H1 (cell line): ENCODE data around the gene SOX8. TPM values are rescaled to one million over a fixed set of nuclear protein-coding genes. Genes with fewer than 3 reads are reported as not detected.

Source experiments
- CHD2 ChIP-seq: IDR thresholded peaks from 2 replicates; pipeline ENCODE4 v1.6.1; 2012; ENCODE audit warnings: low read length, improper control_type of control experiment
- CREB1 ChIP-seq: IDR thresholded peaks from 2 replicates; pipeline ENCODE4 v1.6.1; 2012; ENCODE audit warnings: inconsistent platforms
- EZH2 ChIP-seq: fragments of 200-600 bp; sonication (generic); IDR thresholded peaks from 2 replicates; pipeline ENCODE4 v1.7.1; 2012; ENCODE audit warnings: low read depth, mild to moderate bottlenecking, moderate library complexity, low read length, inconsistent platforms; ENCODE audit not compliant: severe bottlenecking
- JUND ChIP-seq: IDR thresholded peaks from 2 replicates; pipeline ENCODE4 v1.6.1; 2011; ENCODE audit warnings: mild to moderate bottlenecking, improper control_type of control experiment, low read length
- MAFK ChIP-seq: IDR thresholded peaks from 2 replicates; pipeline ENCODE4 v1.6.1; 2012; ENCODE audit warnings: low read depth, mild to moderate bottlenecking, improper control_type of control experiment, low read length
- RNF2 ChIP-seq: fragments of 200-900, 300-1000 bp; sonication (generic); IDR thresholded peaks from 2 replicates; pipeline ENCODE4 v1.7.1; 2016; ENCODE audit warnings: borderline replicate concordance, low read depth, mild to moderate bottlenecking, antibody characterized with exemption, low read length; ENCODE audit not compliant: poor library complexity, severe bottlenecking; ENCODE audit errors: missing control alignments
- SIX5 ChIP-seq: IDR thresholded peaks from 2 replicates; pipeline ENCODE4 v1.6.1; 2011; ENCODE audit warnings: mild to moderate bottlenecking, low read depth, low read length
- SP1 ChIP-seq: IDR thresholded peaks from 2 replicates; pipeline ENCODE4 v1.6.1; 2011; ENCODE audit warnings: low read depth, low read length
- SP2 ChIP-seq: IDR thresholded peaks from 2 replicates; pipeline ENCODE4 v1.6.1; 2012; ENCODE audit warnings: mild to moderate bottlenecking, low read length, inconsistent platforms
- SUZ12 ChIP-seq: fragments of 200-600 bp; sonication (generic); IDR thresholded peaks from 2 replicates; pipeline ENCODE4 v1.6.1; 2012; ENCODE audit warnings: mild to moderate bottlenecking, inconsistent platforms, low read length, moderate library complexity, mixed read lengths
- YY1 ChIP-seq: IDR thresholded peaks from 2 replicates; pipeline ENCODE4 v1.6.1; 2011; ENCODE audit warnings: low read depth, mild to moderate bottlenecking, low read length
- polyA plus RNA-seq, 7 experiments: library from polyadenylated mRNA; depleted of rRNA in 3 of 7; stranded (reverse) in 5 of 7; unstranded in 2 of 7; fragments of >200 nt in 5 of 7; fragments of 200-250 nt in 2 of 7; gene quantifications; 1 replicate in 5 of 7; 2 replicates in 1 of 7; 4 replicates in 1 of 7; pipeline versions ENCODE4 v1.2.1 to v1.2.3, GENCODE V29; 2011 to 2013; ENCODE audit warnings: missing spikeins in 2 of 7, mixed read lengths in 2 of 7
- total RNA-seq: library from RNA; stranded (reverse); fragmentation: NEBNext Ultra II Directional; extraction: Animal tissue kit (Norgen Biotek cat#: 25700); gene quantifications from 2 replicates; pipeline ENCODE4 v1.2.1, GENCODE V29; 2021

The SOX8 gene
- total and polyA plus RNA-seq, 2 of the 8 experiments (the other 6 are each of a cell fraction or from before 2014, with no cell fraction given): 2.2 to 5.7 TPM

DNA sequence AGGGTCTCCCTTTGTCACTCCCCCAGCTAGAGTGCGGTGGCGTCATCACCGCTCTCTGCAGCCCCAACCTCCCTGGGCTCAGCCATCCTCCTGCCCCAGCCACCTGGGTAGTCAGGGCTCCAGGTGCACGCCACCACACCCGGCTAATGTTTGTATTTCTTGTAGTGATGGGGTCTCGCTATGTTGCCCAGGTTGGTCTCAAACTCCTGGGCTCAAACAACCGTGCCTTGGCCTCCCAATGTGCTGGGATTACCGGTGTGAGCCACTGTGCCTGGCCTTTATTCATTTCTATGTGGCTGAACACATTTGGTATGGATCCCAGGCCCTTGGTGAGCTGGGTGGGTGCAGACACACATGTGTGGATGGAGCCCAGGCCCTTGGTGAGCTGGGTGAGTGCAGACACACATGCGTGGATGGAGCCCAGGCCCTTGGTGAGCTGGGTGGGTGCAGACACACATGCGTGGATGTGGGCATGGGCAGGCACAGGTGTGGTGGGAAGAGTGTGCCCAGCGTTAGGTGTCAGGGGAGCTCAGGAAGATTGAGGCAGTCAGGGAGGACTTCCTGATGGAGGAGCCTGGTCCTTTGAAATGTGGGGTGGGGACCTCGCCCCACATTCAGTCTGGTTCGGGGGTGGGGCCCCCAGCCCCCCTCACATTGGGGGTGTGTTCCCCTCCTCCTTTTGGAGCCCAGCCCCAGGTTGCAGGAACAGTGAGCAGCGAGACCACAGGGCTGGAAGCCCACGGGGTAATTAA, 37.1 kb downstream of the SOX8 start (continued):
- TF ChIP-seq SIX5 (no peak), SUZ12 (no peak), CREB1 (no peak), SP2 (no peak), SP1 (no peak), EZH2 (no peak), JUND (no peak), RNF2 (no peak), MAFK (no peak), CHD2 (no peak), YY1 (no peak)
